Amniotic stem cell (primary cell): Measurements from ENCODE around the gene PPP1CA.

ENCODE experiments used
- DNase-seq: peaks from one replicate; lab custom pipeline; 2025; lab: John Stamatoyannopoulos, UW

PPP1CA gene

GRCh38 chr11:67401495-67402191, at the start of gene PPP1CA:
PPP1CA (minus strand) TSS chr11:67401858; CDS start chr11:67401782, 76 bp downstream.
- peak; percentile 77 for DNase-seq

- no peak for DNase-seq
Measured at GRCh38 chr11:67450796-67451657, 49.4 kb upstream of the PPP1CA start.

GRCh38 chr11:67449116-67449844, 47.6 kb upstream of the PPP1CA start:
- no peak for DNase-seq

GRCh38 chr11:67448220-67448609, 46.6 kb upstream of the PPP1CA start:
- DNase-seq, result no peak

GRCh38 chr11:67445515-67445914, 43.9 kb upstream of the PPP1CA start:
- no peak for DNase-seq

GRCh38 chr11:67442504-67443404, 41.1 kb upstream of the PPP1CA start:
- no peak for DNase-seq

- DNase-seq, result no peak
Measured at GRCh38 chr11:67441731-67442351, 40.2 kb upstream of the PPP1CA start.

GRCh38 chr11:67441098-67441563, 39.5 kb upstream of the PPP1CA start:
- DNase-seq, result no peak

GRCh38 chr11:67440229-67441097, 38.8 kb upstream of the PPP1CA start:
- DNase-seq, result no peak

GRCh38 chr11:67439321-67440228, 37.9 kb upstream of the PPP1CA start:
- DNase-seq, result no peak

- DNase-seq, result no peak
Measured at GRCh38 chr11:67438158-67438902, 36.7 kb upstream of the PPP1CA start.

- no peak for DNase-seq
Measured at GRCh38 chr11:67437809-67438157, 36.1 kb upstream of the PPP1CA start.

- no peak for DNase-seq
Measured at GRCh38 chr11:67437082-67437808, 35.6 kb upstream of the PPP1CA start, which contains the start of gene PTPRCAP. PTPRCAP (minus strand) TSS chr11:67437682; CDS start chr11:67437619, 63 bp downstream.

GRCh38 chr11:67436459-67437081, 34.9 kb upstream of the PPP1CA start:
- DNase-seq, result no peak

- DNase-seq, result no peak
Measured at GRCh38 chr11:67435727-67436458, 34.2 kb upstream of the PPP1CA start.

GRCh38 chr11:67435031-67435726, 33.5 kb upstream of the PPP1CA start:
- DNase-seq, result no peak
